ENCODE data around the gene ACR. TPM values are rescaled to one million over a fixed set of nuclear protein-coding genes. Genes with fewer than 3 reads are reported as not detected.

Gene ACR
- total and polyA plus RNA-seq, 2 of the 8 experiments (the other 6 are each of a cell fraction or from before 2014, with no cell fraction given), result 0.56 TPM; not detected in 1

DNA sequence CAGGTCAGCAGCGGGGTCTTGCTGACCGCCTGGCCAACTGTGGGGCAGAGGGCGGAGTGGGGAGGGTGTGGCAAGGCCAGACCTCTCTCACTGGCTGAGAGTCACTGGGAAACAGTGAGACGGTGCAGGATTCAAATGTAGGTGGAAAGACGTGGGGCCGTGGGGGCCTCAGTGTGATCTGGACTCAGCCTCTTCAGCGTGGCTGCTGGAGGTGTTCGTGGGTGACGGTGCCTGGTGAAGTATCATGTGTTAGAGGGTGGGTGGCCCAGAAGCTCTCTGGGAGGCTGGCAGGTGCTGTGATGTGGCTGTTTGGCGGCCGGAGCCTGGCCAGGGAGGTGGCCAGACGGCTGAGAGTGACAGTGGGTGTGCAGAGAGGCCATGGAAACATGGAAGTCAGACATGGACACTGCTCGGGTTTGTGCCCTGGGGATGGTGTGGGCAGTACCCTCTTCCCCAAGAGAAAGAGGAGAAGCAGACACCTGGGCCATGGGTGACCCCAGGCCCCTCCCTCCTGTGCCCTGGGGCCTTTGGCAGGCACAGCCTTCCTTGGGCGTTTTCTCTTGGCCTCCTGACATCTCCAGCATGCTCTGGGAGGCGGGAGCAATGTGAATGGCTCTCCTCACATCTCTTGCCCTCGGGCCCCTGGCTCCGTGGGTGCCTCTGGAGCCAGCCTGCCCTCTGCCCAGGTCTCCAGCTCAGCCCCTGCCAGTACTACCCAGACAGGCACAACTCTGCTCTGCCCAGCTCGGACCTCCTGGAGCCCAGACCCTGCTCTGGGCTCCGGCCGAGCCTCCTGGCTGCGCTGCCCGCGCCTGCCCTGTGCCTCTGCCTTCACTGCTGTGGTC lies 10.1 kb upstream of the ACR start:
- Histone ChIP-seq H3K4me3 (ENCODE audit: extremely low read depth in 1 of 4, insufficient read depth in 2 of 4, low read depth in 3 of 4, low read length in 4 of 4) (no peak overlapping the region), H2AFZ (ENCODE audit: low read length) (no peak overlapping the region), H4K20me1 (replicated peaks in 1 of 2; ENCODE audit: control insufficient read depth in 1 of 2, insufficient read depth in 2 of 2, low read length in 2 of 2) (peaks cover 11 to 25% of the 10 kb centered on the region in 2 experiments), H3K4me1 (replicated peaks in 1 of 4; ENCODE audit: control insufficient read depth in 3 of 4, insufficient read depth in 4 of 4, low read length in 3 of 4) (peaks cover 0 to 5% (median 0%) of the 10 kb centered on the region in 4 experiments; a peak in 3 of 7 replicates), H3K27ac (ENCODE audit: low read depth, low read length) (no peak overlapping the region), H3K79me2 (ENCODE audit: control insufficient read depth in 1 of 2, insufficient read depth in 2 of 2, low read length in 2 of 2) (no peaks in the 10 kb centered on the region), H3K56ac (replicated peaks; ENCODE audit: insufficient read length, low read depth, low read length) (no peak overlapping the region), H2BK12ac (ENCODE audit: low read depth, low read length) (no peak overlapping the region), H3K36me3 (ENCODE audit: control insufficient read depth in 2 of 4, insufficient read depth in 4 of 4, low read length in 3 of 4) (peaks cover 0 to 3% (median 1%) of the 10 kb centered on the region in 4 experiments; a peak in 2 of 8 replicates), H3K9ac (replicated peaks in 1 of 4; ENCODE audit: extremely low read depth in 1 of 4, low read depth in 3 of 4, low read length in 3 of 4) (no peak overlapping the region), H2BK120ac (replicated peaks; ENCODE audit: low read depth, low read length) (no peak overlapping the region), H2BK15ac (ENCODE audit: low read length) (no peak overlapping the region), H3K18ac (ENCODE audit: extremely low read depth, low read length) (no peak overlapping the region), H2BK5ac (ENCODE audit: low read depth, low read length) (no peak overlapping the region), H3K14ac (ENCODE audit: insufficient read length) (no peak overlapping the region), H3K4ac (replicated peaks; ENCODE audit: insufficient read length, low read depth, low read length) (no peak overlapping the region), H3K27me3 (replicated peaks in 1 of 4; ENCODE audit: control insufficient read depth in 3 of 4, extremely low read depth in 1 of 4, insufficient read depth in 3 of 4, low read length in 3 of 4) (peaks cover 21 to 52% (median 38%) of the 10 kb centered on the region in 4 experiments), H3K23me2 (ENCODE audit: low read depth, low read length) (no peaks in the 10 kb centered on the region; the same call in none of the 2 replicates), H4K8ac (ENCODE audit: extremely low read depth, insufficient read depth, low read length) (no peak overlapping the region), H2AK5ac (ENCODE audit: low read depth, low read length) (no peak overlapping the region), H3K23ac (ENCODE audit: insufficient read length) (no peak overlapping the region), H3K79me1 (ENCODE audit: low read depth, low read length) (no peaks in the 10 kb centered on the region), H3K9me3 (ENCODE audit: insufficient read depth in 2 of 2, low read depth in 1 of 2, low read length in 1 of 2) (no peaks in the 10 kb centered on the region), H2BK20ac (ENCODE audit: low read length) (no peak overlapping the region), H4K91ac (replicated peaks; ENCODE audit: insufficient read length, low read length) (no peak overlapping the region), H3K4me2 (ENCODE audit: insufficient read depth in 1 of 2, low read depth in 2 of 2, low read length in 2 of 2) (no peak overlapping the region), H4K5ac (ENCODE audit: insufficient read length, low read depth, low read length) (no peak overlapping the region)
- no peak for FAIRE-seq
- ChIA-PET CTCF (ENCODE audit: partially characterized antibody) (interaction anchor here (1.0 to 3.2 kb wide), 3 partner anchors 28 to 102 kb away, joined by 3 to 14 read pairs (median 5); no protein-coding TSS in a partner anchor), POLR2A (ENCODE audit: partially characterized antibody) (no interaction called here)
- 87% methylated on average over 21 of the region's 23 CpGs; no CpG with 5 or more reads in 1 of the 2 experiments for WGBS, 2 experiments (ENCODE audit: extremely low coverage in 1 of 2, insufficient coverage in 1 of 2, insufficient read length in 1 of 2, insufficient replicate concordance in 2 of 2, low coverage in 1 of 2, low lambda C conversion rate in 2 of 2, missing lambda C conversion rate in 1 of 2)
- no peak for DNase-seq (ENCODE audit: low read depth in 1 of 2, low spot score in 2 of 2)
- TF ChIP-seq, protein P1, sequence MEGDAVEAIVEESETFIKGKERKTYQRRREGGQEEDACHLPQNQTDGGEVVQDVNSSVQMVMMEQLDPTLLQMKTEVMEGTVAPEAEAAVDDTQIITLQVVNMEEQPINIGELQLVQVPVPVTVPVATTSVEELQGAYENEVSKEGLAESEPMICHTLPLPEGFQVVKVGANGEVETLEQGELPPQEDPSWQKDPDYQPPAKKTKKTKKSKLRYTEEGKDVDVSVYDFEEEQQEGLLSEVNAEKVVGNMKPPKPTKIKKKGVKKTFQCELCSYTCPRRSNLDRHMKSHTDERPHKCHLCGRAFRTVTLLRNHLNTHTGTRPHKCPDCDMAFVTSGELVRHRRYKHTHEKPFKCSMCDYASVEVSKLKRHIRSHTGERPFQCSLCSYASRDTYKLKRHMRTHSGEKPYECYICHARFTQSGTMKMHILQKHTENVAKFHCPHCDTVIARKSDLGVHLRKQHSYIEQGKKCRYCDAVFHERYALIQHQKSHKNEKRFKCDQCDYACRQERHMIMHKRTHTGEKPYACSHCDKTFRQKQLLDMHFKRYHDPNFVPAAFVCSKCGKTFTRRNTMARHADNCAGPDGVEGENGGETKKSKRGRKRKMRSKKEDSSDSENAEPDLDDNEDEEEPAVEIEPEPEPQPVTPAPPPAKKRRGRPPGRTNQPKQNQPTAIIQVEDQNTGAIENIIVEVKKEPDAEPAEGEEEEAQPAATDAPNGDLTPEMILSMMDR (IDR thresholded peaks at IDR 0.05; ENCODE audit: control extremely low read depth in 1 of 3, insufficient read depth in 1 of 3, low read depth in 1 of 3, low read length in 3 of 3), result no peak
- no peak for TF ChIP-seq CTBP2 (IDR thresholded peaks at IDR 0.05; ENCODE audit: borderline replicate concordance, insufficient read depth, insufficient read length, low read length)
- no peak for TF ChIP-seq TAF7 (optimal IDR thresholded peaks at IDR 0.05; ENCODE audit: borderline replicate concordance, low read depth, low read length)
- no peak for TF ChIP-seq GTF2F1 (IDR thresholded peaks at IDR 0.05; ENCODE audit: borderline replicate concordance, low read depth, low read length)
- no peak for TF ChIP-seq BRCA1 (IDR thresholded peaks at IDR 0.05; ENCODE audit: low read depth, low read length)
- TF ChIP-seq TCF12 (IDR thresholded peaks at IDR 0.05; ENCODE audit: low read depth, low read length), result no peak
- TF ChIP-seq HDAC2 (IDR thresholded peaks at IDR 0.05; ENCODE audit: borderline replicate concordance in 1 of 2, low read depth in 2 of 2, low read length in 2 of 2), result no peak
- no peak for TF ChIP-seq SP4 (IDR thresholded peaks at IDR 0.05; ENCODE audit: low read length)
- TF ChIP-seq SP1 (IDR thresholded peaks at IDR 0.05; ENCODE audit: low read depth, low read length), result no peak

Data from H1 (cell line).